HEK293T (cell line): ENCODE data around the gene BBX.

Experiments used
- BHLHE40 ChIP-seq: fragments of 450-650 bp; IDR thresholded peaks from 2 replicates; pipeline ENCODE4 v1.6.1; 2016; ENCODE audit warnings: mild to moderate bottlenecking, moderate library complexity, borderline replicate concordance
- ELF4 ChIP-seq: fragments of 450-650 bp; IDR thresholded peaks from 2 replicates; pipeline ENCODE4 v1.6.1; 2017; ENCODE audit warnings: antibody characterized with exemption
- FOXA1 ChIP-seq: fragments of 450-650 bp; IDR thresholded peaks from 2 replicates; pipeline ENCODE4 v1.6.1; 2016; ENCODE audit warnings: mild to moderate bottlenecking
- FOXK2 ChIP-seq: fragments of 450-650 bp; IDR thresholded peaks from 2 replicates; pipeline ENCODE4 v1.6.1; 2016; ENCODE audit warnings: mild to moderate bottlenecking
- HDGF ChIP-seq: fragments of 450-650 bp; IDR thresholded peaks from 2 replicates; pipeline ENCODE4 v1.6.1; 2017; ENCODE audit warnings: antibody characterized with exemption, borderline replicate concordance
- L3MBTL2 ChIP-seq: fragments of 450-650 bp; conservative IDR thresholded peaks from 2 replicates; pipeline ENCODE4 v1.6.1; 2016; ENCODE audit warnings: mild to moderate bottlenecking
- NFRKB ChIP-seq: fragments of 450-650 bp; IDR thresholded peaks from 2 replicates; pipeline ENCODE4 v1.6.1; 2016; ENCODE audit warnings: mild to moderate bottlenecking, moderate library complexity
- SP1 ChIP-seq: fragments of 450-650 bp; IDR thresholded peaks from 2 replicates; pipeline ENCODE4 v1.6.1; 2017
- TARDBP ChIP-seq: fragments of 450-650 bp; IDR thresholded peaks from 2 replicates; pipeline ENCODE4 v1.6.1; 2016
- ZNF384 ChIP-seq: fragments of 450-650 bp; IDR thresholded peaks from 2 replicates; pipeline ENCODE4 v1.6.1; 2016
- TF ChIP-seq, protein P1 (sequence below): fragments of 450-650 bp; IDR thresholded peaks from 2 replicates; pipeline ENCODE4 v1.6.1; 2016

DNA sequence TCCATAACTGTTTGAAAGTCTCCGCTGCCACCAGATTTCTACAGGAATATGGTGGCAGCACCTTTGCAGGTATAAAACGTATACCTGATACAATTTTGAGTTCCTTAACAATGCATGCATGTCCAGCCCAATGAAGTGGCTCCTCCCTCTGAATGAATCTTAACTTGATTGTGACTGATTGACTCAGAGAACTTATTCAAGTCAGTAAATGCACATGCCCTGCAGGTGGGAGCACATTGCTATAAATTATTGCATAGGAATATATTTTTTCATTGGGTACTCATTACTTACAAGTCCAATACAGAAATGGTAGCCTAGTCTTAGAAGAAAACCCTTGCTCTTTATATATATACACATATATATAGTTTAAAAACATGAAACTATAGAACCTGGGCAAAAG, 259.3 kb downstream of the BBX start:
- no peak for TF ChIP-seq FOXA1
- TF ChIP-seq ELF4: no peak
- TF ChIP-seq ZNF384: no peak
- no peak for TF ChIP-seq BHLHE40
- TF ChIP-seq HDGF: no peak
- TF ChIP-seq TARDBP: no peak
- no peak for TF ChIP-seq L3MBTL2
- TF ChIP-seq SP1: no peak
- TF ChIP-seq, protein P1, sequence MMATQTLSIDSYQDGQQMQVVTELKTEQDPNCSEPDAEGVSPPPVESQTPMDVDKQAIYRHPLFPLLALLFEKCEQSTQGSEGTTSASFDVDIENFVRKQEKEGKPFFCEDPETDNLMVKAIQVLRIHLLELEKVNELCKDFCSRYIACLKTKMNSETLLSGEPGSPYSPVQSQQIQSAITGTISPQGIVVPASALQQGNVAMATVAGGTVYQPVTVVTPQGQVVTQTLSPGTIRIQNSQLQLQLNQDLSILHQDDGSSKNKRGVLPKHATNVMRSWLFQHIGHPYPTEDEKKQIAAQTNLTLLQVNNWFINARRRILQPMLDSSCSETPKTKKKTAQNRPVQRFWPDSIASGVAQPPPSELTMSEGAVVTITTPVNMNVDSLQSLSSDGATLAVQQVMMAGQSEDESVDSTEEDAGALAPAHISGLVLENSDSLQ: no peak
- TF ChIP-seq NFRKB: no peak
- TF ChIP-seq FOXK2: no peak
